NCI-H187 (cell line): ENCODE results near the gene MYLK.

ENCODE experiments used
- DNase-seq, 2 experiments: peaks; one replicate each; lab custom pipeline; 2025; lab: John Stamatoyannopoulos, UW

The MYLK gene

GRCh38 chr3:123590685-123591450 lies 293.3 kb downstream of the MYLK start:
- DNase-seq = no peak

- DNase-seq = no peak
Measured at GRCh38 chr3:123587401-123587800, 296.7 kb downstream of the MYLK start.

- DNase-seq = no peak
Measured at GRCh38 chr3:123586968-123587367, 297.2 kb downstream of the MYLK start.

- DNase-seq = peak; percentile 26 to 30
Measured at GRCh38 chr3:123586131-123586530, 298.0 kb downstream of the MYLK start.

GRCh38 chr3:123584988-123585937 lies 298.9 kb downstream of the MYLK start, which contains the start of gene HACD2:
Gene HACD2 (minus strand): TSS chr3:123585053. CDS start chr3:123585027, 26 bp downstream.
- DNase-seq = peak; percentile 89 to 94

GRCh38 chr3:123584284-123584987 lies 299.7 kb downstream of the MYLK start:
- DNase-seq = peak in 1 of 2 experiments; percentile 50

GRCh38 chr3:123583561-123583960 lies 300.6 kb downstream of the MYLK start:
- no peak for DNase-seq

- no peak for DNase-seq
Measured at GRCh38 chr3:123582315-123582714, 301.8 kb downstream of the MYLK start.

GRCh38 chr3:123576122-123576521 lies 308.0 kb downstream of the MYLK start:
- DNase-seq = no peak

- no peak for DNase-seq
Measured at GRCh38 chr3:123571973-123572365, 312.2 kb downstream of the MYLK start.

GRCh38 chr3:123571264-123571972 lies 312.7 kb downstream of the MYLK start:
- no peak for DNase-seq

- DNase-seq = no peak
Measured at GRCh38 chr3:123568875-123569274, 315.3 kb downstream of the MYLK start.

- no peak for DNase-seq
Measured at GRCh38 chr3:123568034-123568433, 316.1 kb downstream of the MYLK start.

- DNase-seq = no peak
Measured at GRCh38 chr3:123564056-123564455, 320.1 kb downstream of the MYLK start.

- no peak for DNase-seq
Measured at GRCh38 chr3:123562547-123562946, 321.6 kb downstream of the MYLK start.

- no peak for DNase-seq
Measured at GRCh38 chr3:123561188-123561587, 322.9 kb downstream of the MYLK start.
